Thyroid gland (tissue), 4 donors: ENCODE measurements around the gene ARHGAP24.

Source experiments
- CTCF ChIP-seq, 6 experiments: fragments of 200-600 bp in 3 of 6; fragments of 450-650 bp in 3 of 6; sonication (generic) in 3 of 6; IDR thresholded peaks; one replicate each; pipeline ENCODE4 v1.5.1; 2016 to 2019; ENCODE audit warnings: antibody characterized with exemption in 6 of 6, mild to moderate bottlenecking in 2 of 6, inconsistent platforms in 1 of 6, moderate library complexity in 1 of 6
- POLR2A ChIP-seq, 2 donors: fragments of 450-650 bp; IDR thresholded peaks; one replicate each; pipeline ENCODE4 v1.6.1; 2017; ENCODE audit warnings: antibody characterized with exemption in 2 of 2, mild to moderate bottlenecking in 2 of 2, moderate library complexity in 1 of 2

DNA sequence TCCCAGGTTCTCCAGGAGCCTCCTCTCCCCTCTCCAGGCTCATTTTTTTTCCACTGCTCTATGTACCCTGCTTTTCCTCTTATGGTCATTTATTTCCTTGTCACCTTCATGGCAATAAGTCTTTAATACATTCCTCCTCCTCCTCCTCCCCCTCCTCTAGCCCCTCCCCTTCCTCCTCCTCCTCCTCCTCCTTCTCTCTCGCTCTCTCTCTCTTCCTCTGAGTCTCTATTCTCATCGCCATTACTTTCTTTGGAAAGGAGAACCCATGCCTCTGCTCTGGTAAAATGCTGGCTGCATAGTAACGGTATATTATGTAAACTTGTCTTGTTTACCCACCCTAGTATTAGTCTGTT lies 35.7 kb downstream of the ARHGAP24 start:
- no peak for TF ChIP-seq CTCF (IDR thresholded peaks at IDR 0.05)
- TF ChIP-seq POLR2A (IDR thresholded peaks at IDR 0.05): no peak
